GM19324 (cell line): ENCODE results near the gene ARHGAP28.

Experiments used
- ATAC-seq: cut with Tn5 transposase; IDR thresholded peaks from one replicate; pipeline ENCODE4 v1.9.1; 2021; ENCODE audit warnings: mild to moderate bottlenecking, moderate library complexity; ENCODE audit not compliant: unreplicated experiment, low FRiP score

ARHGAP28 gene

GRCh38 chr18:6865251-6865650 is 135.7 kb downstream of the ARHGAP28 start:
- ATAC-seq, result no peak

- no peak for ATAC-seq
Measured at GRCh38 chr18:6866552-6867085, 137.1 kb downstream of the ARHGAP28 start.

DNA sequence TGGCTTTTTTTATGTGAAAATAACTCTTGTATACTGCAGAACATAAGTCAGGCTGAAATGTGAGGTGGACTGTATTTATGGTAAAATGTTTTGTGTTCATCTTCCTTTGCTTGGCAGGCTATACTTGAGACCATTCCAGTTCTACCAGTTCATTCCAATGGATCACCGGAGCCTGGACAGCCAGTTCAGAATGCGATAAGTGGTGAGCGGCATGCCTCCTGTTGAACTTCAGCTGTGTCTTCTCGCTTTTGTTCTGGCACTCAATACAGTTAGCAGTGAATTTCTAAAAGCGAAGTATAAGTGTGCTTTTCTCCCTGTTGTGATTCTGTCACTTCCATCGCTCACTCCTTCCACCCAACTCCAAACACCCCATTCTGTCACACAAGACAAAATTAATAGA is 138.5 kb downstream of the ARHGAP28 start:
- ATAC-seq, result no peak

DNA sequence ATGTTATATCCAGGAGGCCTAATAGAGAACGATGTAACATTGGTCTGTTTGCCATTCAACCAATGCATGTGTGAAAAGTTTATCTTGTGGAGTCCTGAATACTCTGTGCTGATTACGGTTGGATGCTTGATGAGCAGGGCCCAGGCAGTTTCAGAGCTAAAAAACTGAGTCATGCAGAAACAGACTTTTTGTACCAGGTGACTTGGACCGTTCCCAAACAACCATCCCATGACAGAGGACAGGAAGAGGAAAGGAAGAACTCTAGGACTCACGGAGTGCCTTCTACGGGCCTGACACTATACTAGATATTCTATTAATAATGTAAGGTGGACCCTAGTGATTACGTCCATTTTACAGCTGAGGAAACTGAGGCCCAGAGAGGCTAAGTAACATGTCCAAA is 142.1 kb downstream of the ARHGAP28 start:
- ATAC-seq, result no peak

DNA sequence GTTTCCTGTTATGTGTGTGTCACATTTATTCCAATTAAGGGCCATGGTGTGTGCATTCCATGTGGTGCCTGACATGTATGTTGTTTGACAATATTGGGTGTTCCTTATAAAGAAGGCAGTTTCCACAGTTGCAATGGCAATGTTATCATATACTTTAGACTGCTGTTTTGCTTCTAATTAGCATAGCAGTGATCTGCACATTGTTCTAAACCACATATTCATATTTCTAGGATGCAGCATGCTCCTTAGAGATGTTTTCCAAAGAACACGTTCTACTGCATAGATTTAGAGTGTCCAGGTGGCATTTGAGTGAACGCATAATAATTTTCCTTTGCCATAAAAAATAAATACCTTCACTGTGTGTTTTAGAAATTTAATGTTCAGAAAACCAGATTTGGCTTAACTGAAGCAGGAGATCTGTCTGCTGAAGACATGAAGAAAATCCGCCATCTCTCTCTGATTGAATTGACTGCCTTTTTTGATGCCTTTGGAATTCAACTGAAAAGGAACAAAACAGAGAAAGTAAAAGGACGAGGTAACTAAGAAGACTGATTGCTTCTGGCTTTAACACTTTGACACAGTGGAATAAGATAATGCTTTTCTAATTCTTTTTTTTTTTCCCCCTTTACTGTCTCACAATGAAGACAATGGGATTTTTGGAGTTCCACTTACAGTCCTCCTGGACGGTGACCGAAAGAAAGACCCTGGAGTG is 143.7 kb downstream of the ARHGAP28 start:
- ATAC-seq, result no peak

GRCh38 chr18:6874315-6874714 is 144.8 kb downstream of the ARHGAP28 start:
- ATAC-seq, result no peak

GRCh38 chr18:6875749-6876148 is 146.2 kb downstream of the ARHGAP28 start:
- ATAC-seq, result no peak

DNA sequence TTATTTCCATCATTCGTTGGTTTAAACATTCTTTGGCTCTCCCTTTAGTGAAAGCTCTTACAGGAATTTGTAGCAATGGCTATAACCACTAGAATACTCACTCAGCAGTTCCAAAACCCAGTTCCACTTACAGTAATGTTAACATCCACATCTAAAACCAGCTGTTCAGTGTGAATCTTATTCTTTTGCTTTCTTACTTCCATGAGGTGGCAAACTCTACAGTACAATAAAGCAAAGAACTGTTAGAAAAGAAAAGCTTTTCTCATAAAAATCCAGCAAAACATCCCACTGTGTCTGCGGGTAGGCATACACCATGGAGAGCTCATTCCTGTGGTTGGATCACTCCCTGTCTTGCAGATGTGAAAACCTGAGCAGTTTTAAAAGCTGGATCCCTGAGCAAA is 147.1 kb downstream of the ARHGAP28 start:
- no peak for ATAC-seq

DNA sequence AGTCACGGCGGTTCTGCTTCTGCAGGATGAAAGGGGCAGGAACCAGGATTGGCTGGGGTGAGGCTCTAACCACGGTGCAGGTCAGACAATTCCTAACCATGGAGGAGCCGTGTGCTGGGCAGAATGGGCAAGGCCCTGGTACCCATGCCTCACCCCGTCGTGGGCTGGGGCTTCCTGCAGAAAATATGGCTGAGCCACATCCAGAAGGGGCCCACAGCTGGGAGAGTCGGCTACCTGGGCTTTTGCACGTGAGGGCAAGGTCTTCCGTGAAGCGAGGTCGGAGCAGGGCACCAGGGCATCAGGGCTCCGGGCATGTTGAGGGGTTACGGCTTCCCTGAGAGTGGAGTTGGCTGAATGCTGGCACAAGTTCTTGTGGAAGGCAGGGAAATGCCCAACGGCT is 147.8 kb downstream of the ARHGAP28 start:
- ATAC-seq, result no peak

DNA sequence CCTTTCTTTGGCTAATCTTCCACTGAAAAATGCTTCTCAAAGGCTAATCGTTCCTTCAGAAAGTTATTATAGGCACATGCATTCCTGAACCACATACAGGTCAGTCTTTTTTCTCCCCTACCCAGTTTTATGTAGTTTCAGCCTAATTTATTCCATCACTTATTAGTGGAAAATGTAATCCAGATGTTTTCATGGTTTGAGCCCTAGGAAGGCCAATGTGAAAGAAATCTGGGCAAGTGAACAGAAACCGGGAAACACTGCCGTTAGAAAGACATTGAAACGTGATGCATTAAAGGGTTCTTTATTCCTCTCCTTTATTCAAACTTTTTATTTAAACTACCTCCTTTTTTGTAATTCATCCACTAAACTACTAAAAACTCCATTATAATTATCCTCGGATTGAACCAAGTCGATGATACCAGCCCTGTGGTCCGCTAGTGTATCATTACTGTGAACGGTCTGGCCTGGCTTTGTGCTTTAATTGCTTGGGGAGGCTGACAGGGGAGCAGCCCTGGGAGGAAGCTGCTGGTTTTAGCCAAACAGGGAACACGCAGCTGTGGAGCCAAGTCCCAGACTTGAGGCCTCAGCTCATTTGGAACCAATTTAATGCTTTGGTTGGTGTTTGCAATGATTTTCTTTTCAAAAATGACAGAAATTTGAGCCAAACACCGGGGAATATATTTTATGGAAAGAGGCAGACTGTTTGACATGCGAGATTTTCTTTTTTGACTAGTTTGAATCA is 149.2 kb downstream of the ARHGAP28 start:
- no peak for ATAC-seq

- no peak for ATAC-seq
Measured at GRCh38 chr18:6879508-6880195, 150.1 kb downstream of the ARHGAP28 start.

- ATAC-seq, result no peak
Measured at GRCh38 chr18:6881034-6881820, 151.7 kb downstream of the ARHGAP28 start.

- ATAC-seq, result no peak
Measured at GRCh38 chr18:6882401-6882800, 152.9 kb downstream of the ARHGAP28 start.

DNA sequence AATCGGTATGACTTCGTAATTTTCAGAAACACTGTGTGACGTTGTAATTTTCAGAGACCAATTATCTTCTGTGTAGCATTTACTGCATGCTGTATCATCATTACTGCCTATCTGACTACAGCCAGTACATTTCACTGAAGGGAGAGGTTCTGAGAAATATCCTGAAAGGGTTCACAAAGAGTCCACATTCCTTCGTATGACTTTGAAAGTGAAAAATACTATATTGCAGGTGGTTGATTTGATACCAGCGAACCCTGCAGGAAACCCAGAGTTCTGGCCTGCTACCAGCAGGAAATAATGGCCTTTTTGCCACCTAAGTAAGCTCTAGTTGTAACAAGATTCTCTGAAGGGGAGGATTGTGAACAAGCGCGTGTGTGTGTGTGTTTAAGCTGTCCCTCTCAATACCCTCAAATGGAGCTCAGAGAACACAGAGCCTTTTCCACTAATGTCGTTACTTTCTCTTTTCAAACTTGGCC is 155.5 kb downstream of the ARHGAP28 start:
- ATAC-seq, result no peak

GRCh38 chr18:6885992-6886796 is 156.7 kb downstream of the ARHGAP28 start:
- no peak for ATAC-seq

- ATAC-seq, result no peak
Measured at GRCh38 chr18:6886797-6887330, 157.3 kb downstream of the ARHGAP28 start.

GRCh38 chr18:6891788-6892187 is 162.3 kb downstream of the ARHGAP28 start:
- ATAC-seq, result no peak

DNA sequence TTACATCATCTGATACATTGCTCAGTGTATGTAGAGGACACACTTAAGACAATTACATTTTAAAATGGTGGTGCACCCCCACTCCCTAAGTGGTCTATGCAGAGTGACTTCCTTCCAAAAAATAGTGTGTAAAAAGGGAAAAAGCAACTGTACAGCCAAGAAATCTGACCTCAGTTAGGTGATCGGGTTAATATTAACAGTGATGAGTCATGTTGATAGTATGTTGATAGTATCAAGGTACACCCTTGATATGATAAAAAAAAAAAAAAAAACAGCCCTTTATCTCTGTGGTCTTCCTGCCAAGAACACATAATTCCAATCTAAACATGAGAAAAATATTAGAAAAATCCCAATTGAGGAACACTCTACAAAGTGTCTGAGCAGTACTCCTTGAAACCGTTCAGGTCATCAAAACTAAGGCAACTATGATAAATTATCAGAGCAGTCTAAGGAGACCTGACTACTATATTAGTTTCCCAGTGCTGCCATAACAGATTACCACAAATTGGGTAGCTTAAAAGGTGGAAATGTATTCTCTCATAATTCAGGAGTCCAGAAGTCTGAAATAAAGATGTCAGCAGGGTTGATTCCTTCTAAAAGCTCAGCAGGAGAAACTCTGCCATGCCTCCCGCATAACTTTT is 171.9 kb downstream of the ARHGAP28 start:
- no peak for ATAC-seq

- ATAC-seq, result no peak
Measured at GRCh38 chr18:6917072-6917471, 187.6 kb downstream of the ARHGAP28 start.
